Measurements from ENCODE around the gene SCGB1D1.

- TF ChIP-seq POLR2A (IDR thresholded peaks at IDR 0.05; ENCODE audit: low read length) (no peak), GATA1 (IDR thresholded peaks at IDR 0.05; ENCODE audit: low read depth, low read length) (no peak)
Measured at GRCh38 chr11:62208785-62209144, 18.7 kb downstream of the SCGB1D1 start.

All from erythroblast (primary cell).